ENCODE results near the gene ZBTB20. TPM values are rescaled to one million over a fixed set of nuclear protein-coding genes. Genes with fewer than 3 reads are reported as not detected.

Gene ZBTB20
- total RNA-seq, 4 donors from 2014 or later, result 69.9 to 112 (median 80.8) TPM

- intact Hi-C loops (cut with DNase I), result no loop called here
- no peak overlapping the region for H3K27ac ChIP-seq (replicated peaks in 1 of 4)
- TF ChIP-seq POLR2AphosphoS5 (IDR thresholded peaks at IDR 0.05) (no peak), CTCF (IDR thresholded peaks at IDR 0.05) (no peak), EP300 (IDR thresholded peaks at IDR 0.05) (no peak), POLR2A (IDR thresholded peaks at IDR 0.05; ENCODE audit: low read depth) (no peak)
- peaks cover 0 to 16% (median 5%) of the 10 kb centered on the region in 4 donors for H3K4me1 ChIP-seq
- DNase-seq (ENCODE audit: extremely low spot score), result no peak
- no peaks in the 10 kb centered on the region for H3K36me3 ChIP-seq
- no peaks in the 10 kb centered on the region for H3K9me3 ChIP-seq
- no peaks in the 10 kb centered on the region for H3K27me3 ChIP-seq
- 83% methylated on average over 3 of the region's 3 CpGs for WGBS
- H3K4me3 ChIP-seq, result no peak overlapping the region
These were observed 425.9 kb downstream of the ZBTB20 start for GRCh38 chr3:114721209-114721608.

- Histone ChIP-seq H3K27me3 (no peaks in the 10 kb centered on the region), H3K27ac (replicated peaks in 1 of 4) (no peak overlapping the region), H3K36me3 (no peaks in the 10 kb centered on the region), H3K9me3 (no peaks in the 10 kb centered on the region), H3K4me1 (peaks cover 0 to 24% (median 11%) of the 10 kb centered on the region in 4 donors), H3K4me3 (no peak overlapping the region)
- DNase-seq (ENCODE audit: extremely low spot score), result no peak
- intact Hi-C loops (cut with DNase I), result no loop called here
- TF ChIP-seq POLR2AphosphoS5 (IDR thresholded peaks at IDR 0.05) (no peak), POLR2A (IDR thresholded peaks at IDR 0.05; ENCODE audit: low read depth) (no peak), CTCF (IDR thresholded peaks at IDR 0.05) (no peak), EP300 (IDR thresholded peaks at IDR 0.05) (no peak)
- WGBS, result 74% methylated on average over 1 of the region's 1 CpG
These were observed 428.2 kb downstream of the ZBTB20 start for GRCh38 chr3:114718898-114719210.

- Histone ChIP-seq H3K4me1 (peaks cover 0 to 24% (median 11%) of the 10 kb centered on the region in 4 donors), H3K9me3 (no peaks in the 10 kb centered on the region), H3K36me3 (no peaks in the 10 kb centered on the region), H3K4me3 (no peak overlapping the region), H3K27ac (replicated peaks in 1 of 4) (no peak overlapping the region), H3K27me3 (no peaks in the 10 kb centered on the region)
- no peak for TF ChIP-seq EP300 (IDR thresholded peaks at IDR 0.05)
- TF ChIP-seq POLR2AphosphoS5 (IDR thresholded peaks at IDR 0.05), result no peak
- no peak for TF ChIP-seq POLR2A (IDR thresholded peaks at IDR 0.05; ENCODE audit: low read depth)
- intact Hi-C loops (cut with DNase I), result no loop called here
- 85% methylated on average over 7 of the region's 7 CpGs for WGBS
- no peak for DNase-seq (ENCODE audit: extremely low spot score)
These were observed 428.8 kb downstream of the ZBTB20 start for GRCh38 chr3:114718071-114718897.

GRCh38 chr3:114716916-114717315 is 430.2 kb downstream of the ZBTB20 start:
- H3K36me3 ChIP-seq, result no peaks in the 10 kb centered on the region
- no peaks in the 10 kb centered on the region for H3K9me3 ChIP-seq
- H3K4me1 ChIP-seq, result peaks cover 0 to 24% (median 11%) of the 10 kb centered on the region in 4 donors
- intact Hi-C loops (cut with DNase I), result no loop called here
- H3K4me3 ChIP-seq, result no peak overlapping the region
- no peaks in the 10 kb centered on the region for H3K27me3 ChIP-seq
- no peak overlapping the region for H3K27ac ChIP-seq (replicated peaks in 1 of 4)
- DNase-seq (ENCODE audit: extremely low spot score), result no peak
- no peak for TF ChIP-seq EP300 (IDR thresholded peaks at IDR 0.05)
- TF ChIP-seq POLR2A (IDR thresholded peaks at IDR 0.05; ENCODE audit: low read depth), result no peak
- no peak for TF ChIP-seq POLR2AphosphoS5 (IDR thresholded peaks at IDR 0.05)
- TF ChIP-seq CTCF (IDR thresholded peaks at IDR 0.05), result no peak

- Histone ChIP-seq H3K4me3 (no peak overlapping the region), H3K27me3 (no peaks in the 10 kb centered on the region), H3K9me3 (no peaks in the 10 kb centered on the region), H3K4me1 (peaks cover 0 to 21% (median 9%) of the 10 kb centered on the region in 4 donors), H3K36me3 (no peaks in the 10 kb centered on the region), H3K27ac (replicated peaks in 1 of 4) (no peak overlapping the region)
- no peak for DNase-seq (ENCODE audit: extremely low spot score)
- TF ChIP-seq EP300 (IDR thresholded peaks at IDR 0.05) (no peak), CTCF (IDR thresholded peaks at IDR 0.05) (no peak), POLR2AphosphoS5 (IDR thresholded peaks at IDR 0.05) (no peak), POLR2A (IDR thresholded peaks at IDR 0.05; ENCODE audit: low read depth) (no peak)
- intact Hi-C loops (cut with DNase I), result no loop called here
- 93% methylated on average over 5 of the region's 5 CpGs for WGBS
These were observed 431.0 kb downstream of the ZBTB20 start for GRCh38 chr3:114716126-114716525.

All from esophagus muscularis mucosa (tissue), 4 donors.